B cell (primary cell): ENCODE measurements around the gene LMAN1. TPM values are rescaled to one million over a fixed set of nuclear protein-coding genes. Genes with fewer than 3 reads are reported as not detected.

Source experiments
- ATAC-seq: fragments of 200-7000 bp; cut with Tn5 transposase; one replicate; pipeline ENCODE4 v1.10.0; 2021; ENCODE audit warnings: low read depth, mild to moderate bottlenecking, moderate number of reproducible peaks, moderate library complexity
- CTCF ChIA-PET: fragments of 350-600 bp; sonication (Branson Sonifier 250); formaldehyde crosslinking; loops from one replicate; lab custom pipeline; 2021; ENCODE audit warnings: antibody characterized with exemption, inconsistent platforms; lab: Charles Lee
- POLR2A ChIA-PET: fragments of 350-600 bp; sonication (Branson Sonifier 250); formaldehyde crosslinking; loops from one replicate; lab custom pipeline; 2021; ENCODE audit warnings: antibody characterized with exemption; lab: Charles Lee
- DNase-seq: peaks from one replicate; pipeline ENCODE4 v3.0.0; 2013
- H2AFZ ChIP-seq: 2 replicates; pipeline ENCODE4 v1.6.1; 2012; ENCODE audit warnings: mild to moderate bottlenecking, low read depth, low read length; ENCODE audit not compliant: insufficient read depth, poor library complexity, severe bottlenecking
- H3K27ac ChIP-seq, 2 donors: 1 replicate in 1 of 2; 2 replicates in 1 of 2; pipeline ENCODE4 v1.5.1; 2012 to 2013; ENCODE audit warnings: low read length in 2 of 2, mild to moderate bottlenecking in 2 of 2, moderate library complexity in 1 of 2
- H3K27me3 ChIP-seq, 4 experiments: fragments of 200-600 bp in 1 of 4; sonication (generic) in 1 of 4; replicated peaks in 1 of 4; 1 replicate in 2 of 4; 2 replicates in 2 of 4; pipeline versions ENCODE4 v1.6.1 to v1.7.0; 2013 to 2016; ENCODE audit warnings: low read length in 3 of 4, mild to moderate bottlenecking in 2 of 4, mixed read lengths in 1 of 4, moderate library complexity in 1 of 4; ENCODE audit not compliant: insufficient read depth in 4 of 4, control insufficient read depth in 3 of 4; ENCODE audit errors: control extremely low read depth in 1 of 4
- H3K36me3 ChIP-seq, 2 experiments: replicated peaks in 1 of 2; 1 replicate in 1 of 2; 2 replicates in 1 of 2; pipeline versions ENCODE4 v1.6.1 to v1.7.1; 2013; ENCODE audit warnings: low read length in 1 of 2; ENCODE audit not compliant: insufficient read depth in 2 of 2, control insufficient read depth in 1 of 2; ENCODE audit errors: control extremely low read depth in 1 of 2, extremely low read depth in 1 of 2
- H3K4me1 ChIP-seq, 2 donors: fragments of 200-600 bp in 1 of 2; sonication (generic) in 1 of 2; 1 replicate in 1 of 2; 2 replicates in 1 of 2; pipeline versions ENCODE4 v1.5.1 to v1.6.1; 2013 to 2017; ENCODE audit warnings: low read length in 2 of 2; ENCODE audit not compliant: control insufficient read depth in 2 of 2, insufficient read depth in 2 of 2
- H3K4me2 ChIP-seq: replicated peaks from 2 replicates; pipeline ENCODE3; 2012; ENCODE audit warnings: mild to moderate bottlenecking, low read depth, low read length; ENCODE audit not compliant: poor library complexity, severe bottlenecking
- H3K4me3 ChIP-seq, 5 experiments: fragments of 200-600 bp in 1 of 5; sonication (generic) in 1 of 5; 1 replicate in 3 of 5; 2 replicates in 2 of 5; pipeline versions ENCODE4 v1.5.1 to v1.7.0; 2011 to 2016; ENCODE audit warnings: low read length in 4 of 5, mild to moderate bottlenecking in 4 of 5, low read depth in 2 of 5, control low read depth in 1 of 5, moderate library complexity in 1 of 5; ENCODE audit not compliant: insufficient read depth in 1 of 5; ENCODE audit errors: control extremely low read depth in 1 of 5, extremely low read depth in 1 of 5
- H3K79me2 ChIP-seq: fragments of 200-600 bp; sonication (generic); one replicate; pipeline ENCODE4 v1.6.0; 2016; ENCODE audit warnings: low read length; ENCODE audit not compliant: control insufficient read depth, insufficient read depth
- H3K9ac ChIP-seq: fragments of 200-600 bp; sonication (generic); 2 replicates; pipeline ENCODE4 v1.6.1; 2017; ENCODE audit warnings: mild to moderate bottlenecking, low read length, moderate library complexity
- H3K9me3 ChIP-seq, 3 donors: one replicate each; pipeline versions ENCODE4 v1.6.1 to v1.7.1; 2013; ENCODE audit warnings: low read length in 2 of 3; ENCODE audit not compliant: control insufficient read depth in 2 of 3, insufficient read depth in 1 of 3; ENCODE audit errors: control extremely low read depth in 1 of 3
- H4K20me1 ChIP-seq: 2 replicates; pipeline ENCODE4 v1.6.0; 2012; ENCODE audit warnings: mild to moderate bottlenecking, low read length; ENCODE audit not compliant: insufficient read depth, control insufficient read depth, poor library complexity, severe bottlenecking
- H3K27ac Mint-ChIP-seq: one replicate; pipeline ENCODE4 v1.8.0; 2021; ENCODE audit warnings: mixed read lengths
- H3K27me3 Mint-ChIP-seq: one replicate; pipeline ENCODE4 v1.8.0; 2021; ENCODE audit warnings: mixed read lengths
- H3K4me1 Mint-ChIP-seq: one replicate; pipeline ENCODE4 v1.8.0; 2021; ENCODE audit warnings: mixed read lengths
- H3K4me3 Mint-ChIP-seq: one replicate; pipeline ENCODE4 v1.8.0; 2021; ENCODE audit warnings: mixed read lengths
- H3K9me3 Mint-ChIP-seq: one replicate; pipeline ENCODE4 v1.8.0; 2022; ENCODE audit warnings: mixed read lengths; ENCODE audit not compliant: insufficient read depth
- EZH2 ChIP-seq: IDR thresholded peaks from 2 replicates; pipeline ENCODE4 v1.6.1; 2012; ENCODE audit warnings: borderline replicate concordance, low read depth, mild to moderate bottlenecking, moderate library complexity, low read length; ENCODE audit not compliant: insufficient read depth, poor library complexity, severe bottlenecking
- WGBS: methylation state at CpG from one replicate; pipeline ENCODE4 v1.1.5; 2013; ENCODE audit warnings: missing lambda C conversion rate; ENCODE audit not compliant: insufficient coverage; 5-methylcytosine and 5-hydroxymethylcytosine counted together
- intact Hi-C: fragments of 100-400 bp; cut with micrococcal nuclease; formaldehyde crosslinking; loops from one replicate; pipeline ENCODE4 v1.10.0; 2022
- polyA plus RNA-seq: library from polyadenylated mRNA; depleted of rRNA; stranded (reverse); fragments of >200 nt; gene quantifications from 2 replicates; pipeline ENCODE4 v1.2.3, GENCODE V29; 2012
- total RNA-seq, 2 donors: library from RNA; stranded (reverse); fragments of 120-200 nt in 1 of 2; gene quantifications; 1 replicate in 1 of 2; 2 replicates in 1 of 2; pipeline versions ENCODE4 v1.2.3 to v1.2.4, GENCODE V29; 2013 to 2022
- TF ChIP-seq, protein P1 (sequence below): fragments of 200-600 bp; IDR thresholded peaks from one replicate; pipeline ENCODE4 v1.8.0; 2022; ENCODE audit warnings: antibody characterized with exemption, mild to moderate bottlenecking

LMAN1 gene
- total and polyA plus RNA-seq, 2 donors (not counting 1 experiment from before 2014, with no cell fraction given) = 9.2 to 41.1 TPM

DNA sequence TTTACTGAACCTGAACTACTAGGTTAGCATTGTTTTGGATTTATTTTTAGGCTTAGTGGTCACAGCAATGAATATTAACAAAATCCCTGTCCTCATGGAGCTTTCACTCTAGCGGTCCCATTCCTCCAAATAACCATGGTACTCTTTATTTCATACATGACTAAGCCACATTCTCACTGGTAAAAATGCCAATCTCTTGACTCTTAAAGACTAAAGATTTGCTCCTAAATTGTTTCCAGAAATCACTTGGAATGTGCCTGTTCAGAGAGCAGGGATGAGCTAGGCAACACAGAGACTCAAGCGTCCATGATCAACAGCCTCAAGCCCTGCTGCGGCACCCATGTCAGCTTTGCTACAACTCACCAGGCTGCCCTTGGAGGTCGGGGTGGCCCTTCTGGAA lies 13.5 kb downstream of the LMAN1 start:
- Histone ChIP-seq H3K4me1 (no peaks in the 10 kb centered on the region), H3K36me3 (peaks cover 16 to 63% of the 10 kb centered on the region in 2 experiments), H3K9ac (no peak overlapping the region), H3K4me3 (no peak overlapping the region), H3K9me3 (peaks cover 0 to 3% (median 0%) of the 10 kb centered on the region in 3 donors), H3K27me3 (no peaks in the 10 kb centered on the region), H3K27ac (no peak overlapping the region), H3K79me2 (no peaks in the 10 kb centered on the region), H4K20me1 (no peaks in the 10 kb centered on the region), H2AFZ (no peak overlapping the region), H3K4me2 (no peak overlapping the region)
- peaks cover 10% of the 10 kb centered on the region for H3K9me3 Mint-ChIP-seq
- ChIA-PET POLR2A (no interaction called here), CTCF (no interaction called here)
- ATAC-seq (no peak), DNase-seq (no peak)
- TF ChIP-seq, protein P1, sequence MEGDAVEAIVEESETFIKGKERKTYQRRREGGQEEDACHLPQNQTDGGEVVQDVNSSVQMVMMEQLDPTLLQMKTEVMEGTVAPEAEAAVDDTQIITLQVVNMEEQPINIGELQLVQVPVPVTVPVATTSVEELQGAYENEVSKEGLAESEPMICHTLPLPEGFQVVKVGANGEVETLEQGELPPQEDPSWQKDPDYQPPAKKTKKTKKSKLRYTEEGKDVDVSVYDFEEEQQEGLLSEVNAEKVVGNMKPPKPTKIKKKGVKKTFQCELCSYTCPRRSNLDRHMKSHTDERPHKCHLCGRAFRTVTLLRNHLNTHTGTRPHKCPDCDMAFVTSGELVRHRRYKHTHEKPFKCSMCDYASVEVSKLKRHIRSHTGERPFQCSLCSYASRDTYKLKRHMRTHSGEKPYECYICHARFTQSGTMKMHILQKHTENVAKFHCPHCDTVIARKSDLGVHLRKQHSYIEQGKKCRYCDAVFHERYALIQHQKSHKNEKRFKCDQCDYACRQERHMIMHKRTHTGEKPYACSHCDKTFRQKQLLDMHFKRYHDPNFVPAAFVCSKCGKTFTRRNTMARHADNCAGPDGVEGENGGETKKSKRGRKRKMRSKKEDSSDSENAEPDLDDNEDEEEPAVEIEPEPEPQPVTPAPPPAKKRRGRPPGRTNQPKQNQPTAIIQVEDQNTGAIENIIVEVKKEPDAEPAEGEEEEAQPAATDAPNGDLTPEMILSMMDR = no peak
- TF ChIP-seq EZH2 = no peak
- 100% methylated on average over 2 of the region's 4 CpGs for WGBS
- intact Hi-C loops = no loop called here
- no peaks in the 10 kb centered on the region for H3K27me3 Mint-ChIP-seq
- H3K4me3 Mint-ChIP-seq = no peak overlapping the region
- no peak overlapping the region for H3K27ac Mint-ChIP-seq
- no peaks in the 10 kb centered on the region for H3K4me1 Mint-ChIP-seq

DNA sequence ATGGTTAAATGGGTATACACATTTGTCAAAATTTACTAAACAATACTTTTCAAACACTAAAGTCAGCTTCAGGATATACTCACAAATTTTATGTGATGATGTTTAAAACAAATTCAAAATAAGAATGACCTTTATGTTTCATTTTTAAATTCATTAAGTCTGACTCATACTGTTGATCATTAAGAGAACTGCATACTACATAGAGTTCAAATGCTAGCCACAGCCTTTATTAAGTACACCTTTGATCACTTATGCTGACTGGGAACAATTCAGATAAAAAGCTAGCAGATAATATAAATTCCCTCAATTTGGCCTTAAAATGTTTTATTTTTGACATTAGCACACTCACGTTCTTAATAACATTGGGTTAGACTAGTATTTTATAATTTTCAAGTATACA lies 14.1 kb downstream of the LMAN1 start:
- DNase-seq = no peak
- no peak for ATAC-seq
- Histone ChIP-seq H3K4me2 (no peak overlapping the region), H3K9me3 (peaks cover 0 to 8% (median 5%) of the 10 kb centered on the region in 3 donors), H3K4me1 (no peaks in the 10 kb centered on the region), H3K36me3 (peaks cover 16 to 69% of the 10 kb centered on the region in 2 experiments), H3K27ac (no peak overlapping the region), H2AFZ (no peak overlapping the region), H3K27me3 (no peaks in the 10 kb centered on the region), H3K4me3 (no peak overlapping the region), H3K79me2 (no peaks in the 10 kb centered on the region), H4K20me1 (no peaks in the 10 kb centered on the region), H3K9ac (no peak overlapping the region)
- no peak overlapping the region for H3K4me3 Mint-ChIP-seq
- H3K4me1 Mint-ChIP-seq = no peaks in the 10 kb centered on the region
- WGBS = no CpG with 5 or more reads among the region's 1 CpG
- H3K9me3 Mint-ChIP-seq = peaks cover 10% of the 10 kb centered on the region
- no peak overlapping the region for H3K27ac Mint-ChIP-seq
- H3K27me3 Mint-ChIP-seq = no peaks in the 10 kb centered on the region
- TF ChIP-seq, protein P1 = no peak
- no peak for TF ChIP-seq EZH2
- intact Hi-C loops = no loop called here
- CTCF ChIA-PET = no interaction called here
- POLR2A ChIA-PET = no interaction called here
